GM18858 (cell line): ENCODE results near the gene NTNG1.

Source experiments
- ATAC-seq: cut with Tn5 transposase; IDR thresholded peaks from one replicate; pipeline ENCODE4 v1.9.1; 2021; ENCODE audit not compliant: unreplicated experiment

The NTNG1 gene

DNA sequence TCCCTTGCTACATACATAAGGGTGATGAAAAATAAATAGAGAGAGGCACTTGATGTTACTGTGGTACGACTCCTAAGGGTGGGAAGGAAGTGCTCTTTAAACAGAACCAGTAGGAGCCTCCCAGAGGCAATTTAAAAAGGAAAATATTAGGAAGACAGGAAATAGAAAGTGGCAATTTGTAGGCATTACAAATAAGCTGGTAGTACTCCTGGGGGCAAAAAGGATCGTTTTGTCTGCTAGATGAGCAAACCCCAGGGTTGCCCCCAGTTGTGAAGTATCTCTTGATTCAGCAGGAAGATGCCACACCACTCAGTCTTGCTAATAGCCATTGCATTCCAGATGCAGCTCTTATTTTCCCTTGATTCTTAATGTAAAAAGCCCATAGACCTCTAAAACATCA lies 303.0 kb downstream of the NTNG1 start:
- no peak for ATAC-seq

DNA sequence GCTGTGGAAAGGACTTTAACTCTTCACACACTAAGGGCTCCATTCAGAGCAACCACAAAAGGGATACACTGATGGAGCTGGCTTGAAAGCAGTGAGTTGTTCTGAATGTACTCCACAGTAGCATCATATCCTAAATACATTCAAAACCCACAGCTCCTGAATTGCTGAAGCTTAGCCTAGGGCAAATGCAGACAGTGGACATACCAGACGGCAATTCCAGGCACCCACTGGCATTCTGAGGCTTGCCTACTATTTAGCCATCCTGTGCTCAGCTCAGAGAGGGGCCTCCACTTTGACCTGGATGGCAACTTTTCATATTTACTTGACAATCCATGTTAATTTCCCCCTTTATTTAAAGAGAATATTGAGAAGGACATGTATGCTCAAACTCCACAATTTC lies 303.5 kb downstream of the NTNG1 start:
- ATAC-seq = no peak

DNA sequence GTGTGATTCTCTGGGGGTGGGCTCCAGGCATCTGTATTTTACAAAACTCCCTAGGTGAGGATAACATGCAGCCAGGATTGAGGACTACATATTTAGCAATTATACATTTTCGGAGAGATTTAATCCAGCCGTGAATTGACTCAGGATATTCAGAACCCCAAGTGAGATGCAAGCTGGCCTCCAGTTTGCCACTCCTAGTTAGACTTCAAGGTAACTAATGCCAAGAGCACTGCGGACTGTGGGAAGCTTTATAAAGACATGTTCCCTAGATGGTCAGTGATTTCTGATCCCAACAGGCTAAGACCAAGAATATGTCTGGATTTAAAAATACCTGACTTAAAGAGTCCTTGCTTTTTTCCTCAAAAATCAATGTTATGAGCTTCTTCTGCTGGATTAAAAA lies 308.5 kb downstream of the NTNG1 start:
- ATAC-seq = no peak

DNA sequence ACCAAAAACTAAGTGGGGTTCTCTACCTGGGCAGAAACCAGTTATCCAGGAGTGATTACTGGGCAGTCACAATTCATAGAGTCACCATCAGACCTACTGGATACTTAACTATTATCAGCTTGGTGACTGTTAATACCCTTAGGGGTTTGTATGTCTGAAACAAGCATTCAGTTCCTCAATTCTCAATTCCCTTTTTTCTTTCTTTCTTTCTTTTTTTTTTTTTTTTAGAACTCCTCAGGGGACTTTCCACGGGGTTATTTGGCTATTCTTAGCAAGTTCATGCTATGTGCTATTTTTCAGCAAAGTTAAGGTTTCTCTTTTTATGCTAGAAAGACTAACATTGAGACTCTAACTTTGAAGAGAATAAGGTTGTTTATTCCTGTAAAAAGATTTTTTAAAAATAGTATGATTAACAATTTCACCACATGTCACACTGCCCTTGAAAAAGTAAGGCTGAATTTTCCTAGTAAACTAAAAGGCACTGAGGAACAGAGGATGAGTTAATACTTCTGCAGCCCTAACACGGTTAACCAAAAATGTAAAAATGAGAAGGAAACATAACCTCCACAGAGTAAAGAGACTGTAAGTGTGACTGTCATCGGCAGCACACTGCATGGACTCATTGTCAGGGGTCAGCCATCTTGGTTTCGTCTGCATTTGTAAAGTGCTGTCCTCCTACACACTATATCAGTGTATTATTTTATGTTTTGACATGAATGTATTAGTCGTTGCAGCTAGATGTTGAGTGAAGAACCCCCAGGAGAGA lies 310.2 kb downstream of the NTNG1 start:
- peak; percentile 80 for ATAC-seq

DNA sequence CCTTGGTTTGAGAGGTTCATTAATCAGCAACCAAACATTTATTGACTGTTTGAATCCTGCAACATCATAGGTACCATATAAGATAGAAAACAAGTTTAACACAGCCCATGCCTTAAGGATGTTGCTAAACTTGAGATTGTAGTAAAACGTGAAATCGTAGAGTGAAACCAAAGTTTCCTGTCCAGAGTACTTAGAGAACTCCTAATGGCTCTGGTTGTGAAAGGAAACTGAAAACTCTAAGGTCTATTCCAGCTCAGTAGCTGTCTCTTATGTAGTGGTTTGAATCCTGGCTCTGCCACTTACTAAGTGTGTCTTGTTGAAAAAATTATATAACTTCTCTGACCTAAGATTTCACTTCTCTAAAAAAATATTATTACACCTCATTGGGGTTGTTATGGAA lies 310.9 kb downstream of the NTNG1 start:
- ATAC-seq = peak; percentile 38

DNA sequence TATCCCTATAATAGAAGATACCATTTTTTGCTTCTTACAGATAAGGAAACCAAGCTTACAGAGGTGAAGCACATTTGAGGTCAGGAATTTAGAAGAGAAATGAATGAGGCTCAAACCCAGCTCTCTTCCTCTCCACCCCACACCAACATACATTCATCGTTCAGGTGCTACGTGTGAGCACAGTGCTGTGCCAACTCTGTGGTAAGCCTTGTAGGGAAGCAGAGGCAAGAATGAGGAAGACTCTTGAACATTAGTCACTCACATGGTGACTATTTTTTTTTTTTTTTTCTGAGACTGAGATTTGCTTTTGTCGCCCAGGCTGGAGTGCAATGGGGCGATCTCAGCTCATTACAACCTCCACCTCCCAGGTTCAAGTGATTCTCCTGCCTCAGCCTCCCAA lies 314.0 kb downstream of the NTNG1 start:
- no peak for ATAC-seq

DNA sequence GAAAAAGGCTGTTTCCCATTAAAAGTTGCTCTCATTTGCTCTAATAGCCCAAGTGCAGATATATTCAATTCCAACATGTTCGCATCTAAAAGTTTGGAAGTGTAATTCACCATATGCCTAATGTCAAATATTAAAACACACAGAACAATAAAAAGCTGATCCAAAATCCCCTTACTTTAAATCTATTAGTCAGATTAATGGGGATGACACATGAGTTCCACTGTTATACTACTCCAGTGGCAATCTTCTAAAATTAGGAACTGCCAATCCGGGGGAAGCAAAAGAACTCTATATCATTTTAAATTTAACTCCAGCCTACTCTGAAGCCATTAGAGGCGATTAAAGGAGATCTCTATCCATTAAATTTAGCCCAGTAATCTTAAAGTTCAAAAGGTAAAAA lies 317.1 kb downstream of the NTNG1 start:
- no peak for ATAC-seq

DNA sequence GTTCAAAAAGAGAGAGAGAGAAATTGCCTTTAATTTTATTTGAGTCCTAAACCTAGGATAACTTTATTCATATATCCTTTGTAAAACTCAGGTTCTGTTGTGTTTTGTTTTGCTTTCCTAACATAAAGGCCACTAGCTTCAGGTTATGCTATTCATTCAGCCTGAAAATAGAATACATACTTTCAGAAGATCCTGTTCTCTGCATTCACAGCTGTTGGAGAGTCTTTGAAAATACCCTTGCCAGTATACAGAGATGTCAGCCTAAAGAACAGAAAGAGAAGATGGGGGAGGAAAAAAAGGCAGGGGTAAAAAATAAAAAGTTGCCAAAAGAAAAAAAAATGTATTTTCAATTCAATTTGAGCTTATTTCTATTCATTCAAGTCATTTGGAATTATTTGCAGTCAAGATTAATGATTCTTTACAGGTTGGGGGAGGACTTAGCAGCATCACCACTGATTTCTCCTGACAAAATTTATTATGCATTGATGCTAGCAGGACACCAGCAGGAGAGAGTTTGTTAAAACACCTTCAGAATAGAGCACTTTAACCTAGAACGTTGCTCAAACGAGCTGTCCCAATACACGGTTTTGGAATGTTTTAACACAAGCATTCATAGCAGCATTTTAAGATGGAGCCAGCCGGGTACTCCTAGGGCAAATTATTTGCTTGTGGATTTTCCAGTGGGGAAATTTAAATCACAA lies 318.5 kb downstream of the NTNG1 start:
- peak; percentile 70 for ATAC-seq

DNA sequence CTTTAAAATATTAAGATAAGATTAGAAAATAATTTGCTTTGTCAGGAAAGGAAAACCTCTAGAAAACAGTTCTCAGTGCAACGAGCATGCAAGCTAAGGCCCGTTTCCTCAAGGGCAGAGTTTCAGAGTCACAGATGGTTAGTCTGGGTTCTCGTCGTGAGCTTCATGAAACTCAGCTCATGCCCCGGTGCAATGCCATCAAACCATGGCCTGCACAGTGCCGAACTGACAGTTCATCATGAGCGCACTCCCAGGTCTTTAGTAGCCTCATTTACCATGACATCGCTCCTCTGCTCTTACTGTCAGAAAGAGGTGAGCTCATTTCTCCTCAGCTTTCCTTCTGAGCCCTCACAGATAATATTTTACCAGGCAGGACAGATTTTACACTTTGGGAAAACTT lies 319.2 kb downstream of the NTNG1 start:
- peak; percentile 64 for ATAC-seq

DNA sequence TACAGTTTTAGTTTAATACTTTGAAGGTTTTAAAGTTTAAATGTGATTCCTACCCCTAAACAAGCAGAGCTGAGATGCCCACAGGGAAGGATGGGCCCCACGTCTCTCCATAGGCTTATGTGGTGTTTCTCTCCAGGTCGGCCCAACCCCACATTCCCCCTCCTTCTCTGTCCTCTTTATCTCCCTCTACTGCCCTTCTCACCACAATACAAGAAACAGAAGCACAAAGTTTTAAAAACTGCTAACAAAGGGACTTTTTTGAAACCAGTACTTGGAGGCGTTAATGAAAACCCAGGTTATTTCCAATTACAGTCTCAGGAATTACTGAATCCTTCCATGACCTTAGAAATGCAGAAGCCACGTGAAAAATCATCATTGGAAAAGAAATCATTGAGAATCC lies 324.0 kb downstream of the NTNG1 start:
- no peak for ATAC-seq

DNA sequence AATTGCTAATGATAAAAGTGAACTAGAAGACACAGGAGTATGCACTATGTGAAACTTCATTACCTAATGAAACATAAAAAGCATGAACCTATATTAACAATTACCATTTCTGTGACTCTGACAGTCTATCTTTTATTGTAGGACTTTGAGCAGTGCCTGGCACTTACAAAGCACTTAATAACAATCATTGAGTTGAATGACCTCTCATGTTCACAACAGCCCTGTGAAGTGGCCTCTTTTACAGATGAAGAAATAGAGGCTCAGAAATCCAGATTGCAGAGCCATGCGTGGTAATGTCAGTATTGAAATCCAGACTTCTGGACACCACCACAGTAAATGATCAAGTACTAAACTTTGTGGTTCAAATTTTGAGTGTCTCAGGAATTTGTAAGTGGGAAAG lies 326.4 kb downstream of the NTNG1 start:
- ATAC-seq = no peak

DNA sequence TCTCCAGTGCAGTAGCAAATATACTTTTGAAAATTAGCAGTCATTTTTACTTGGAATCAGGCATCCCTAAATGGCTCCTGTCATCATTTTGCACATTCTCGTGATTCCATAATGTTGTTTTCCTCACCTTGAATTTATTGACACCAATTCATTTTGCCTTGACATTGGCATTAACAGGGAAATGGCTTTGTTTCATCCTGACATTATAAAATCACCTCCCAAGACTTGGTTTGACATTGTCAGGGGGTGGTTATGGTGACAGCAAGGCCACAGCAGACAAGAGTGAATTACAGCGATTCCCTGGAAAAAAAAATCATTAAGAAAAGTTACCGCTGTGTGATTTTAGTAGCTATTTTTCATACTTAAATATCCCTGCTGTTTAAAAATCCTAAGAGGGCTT lies 327.0 kb downstream of the NTNG1 start:
- ATAC-seq = no peak

DNA sequence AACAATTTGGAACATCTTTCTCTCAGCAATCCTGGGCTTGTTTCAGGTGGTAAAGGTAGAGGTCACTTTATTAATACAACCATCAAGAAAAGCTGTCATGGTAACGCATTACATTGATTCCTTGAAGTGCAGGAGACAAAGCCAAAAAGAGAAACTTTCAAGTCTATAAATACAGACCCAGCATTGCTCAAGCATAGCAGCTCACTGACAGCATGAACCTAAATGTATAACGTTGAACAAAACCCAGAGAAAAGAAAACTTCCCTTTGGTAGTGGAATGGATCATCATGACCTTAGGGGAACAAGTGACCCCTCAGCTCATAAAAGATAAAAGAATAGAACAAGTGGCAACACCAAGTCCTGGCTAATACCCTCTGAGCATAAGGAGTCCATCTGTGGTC lies 332.2 kb downstream of the NTNG1 start:
- ATAC-seq = peak; percentile 41

DNA sequence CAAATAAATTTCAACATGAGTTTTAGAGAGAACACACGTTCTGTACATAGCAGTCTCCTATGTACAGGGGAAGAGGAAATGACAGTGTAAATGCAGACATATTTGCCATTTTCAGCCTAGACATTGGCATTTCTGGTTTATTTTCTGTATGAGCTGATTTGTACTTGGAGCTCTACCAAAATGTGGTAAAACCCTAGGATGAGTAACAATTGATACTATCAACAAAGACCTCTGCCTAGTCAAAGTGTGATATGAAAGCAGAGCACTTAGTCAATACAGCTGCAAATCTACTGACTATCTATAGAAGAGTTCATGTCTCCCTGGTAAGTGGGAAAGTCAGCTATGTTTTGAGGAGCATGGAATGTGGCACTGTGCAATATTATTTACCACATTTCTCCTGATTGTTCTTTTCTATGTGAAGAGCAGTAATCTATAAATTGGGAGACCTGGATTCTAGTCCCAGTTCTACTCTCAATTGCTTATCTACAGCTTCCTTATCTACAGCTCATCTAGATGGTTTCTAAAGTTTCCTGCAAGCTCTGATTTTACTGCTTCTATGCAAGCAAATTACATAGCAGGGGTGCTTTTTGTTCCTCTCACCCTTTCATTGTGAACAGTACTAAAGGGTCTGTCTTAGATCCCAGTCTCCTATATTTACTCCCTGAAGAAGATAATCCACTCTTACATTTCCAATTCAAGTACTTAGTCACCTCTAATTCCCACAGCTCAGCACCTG lies 334.2 kb downstream of the NTNG1 start:
- peak; percentile 83 for ATAC-seq

DNA sequence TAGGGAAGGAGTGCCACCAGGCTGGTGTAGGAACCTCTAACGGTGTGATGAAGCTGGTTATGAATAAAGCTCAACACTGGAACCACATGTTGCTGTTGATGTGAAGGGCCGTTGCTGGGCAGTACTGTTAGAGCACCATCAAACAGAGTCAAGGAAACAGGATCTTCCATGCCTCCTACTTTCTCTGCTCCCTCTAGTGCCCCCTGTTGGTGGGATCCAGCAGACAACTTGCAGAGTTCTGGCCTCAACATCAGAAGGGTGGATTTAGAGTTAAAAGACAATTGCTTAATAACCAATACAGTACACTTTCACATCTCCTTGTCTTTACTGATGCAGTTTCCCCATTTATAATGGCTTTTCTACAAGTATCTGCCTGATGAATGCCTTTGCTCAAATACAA lies 336.4 kb downstream of the NTNG1 start:
- ATAC-seq = no peak

DNA sequence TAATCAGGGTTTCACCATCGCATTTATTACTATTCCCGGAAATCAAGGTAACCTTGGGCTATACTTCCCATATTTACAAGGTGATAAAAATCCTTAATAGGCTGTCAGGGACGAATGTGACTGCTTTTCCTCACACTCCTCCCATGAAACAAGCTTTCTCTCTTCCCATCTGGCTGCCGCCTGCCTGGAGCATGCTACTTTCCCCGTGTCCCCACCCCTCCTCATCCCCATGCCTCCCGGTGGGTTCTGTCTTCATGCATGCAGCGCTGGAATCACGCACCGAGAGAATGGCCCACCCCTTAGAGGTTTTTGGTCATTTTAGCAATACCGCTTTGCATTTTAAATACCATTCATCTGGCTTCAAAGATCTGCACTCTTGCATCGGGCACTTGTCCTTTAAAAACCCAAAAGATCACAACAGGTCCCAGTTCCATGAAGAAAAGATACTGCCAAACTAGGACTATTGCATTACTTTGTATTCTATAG lies 339.1 kb downstream of the NTNG1 start:
- no peak for ATAC-seq

DNA sequence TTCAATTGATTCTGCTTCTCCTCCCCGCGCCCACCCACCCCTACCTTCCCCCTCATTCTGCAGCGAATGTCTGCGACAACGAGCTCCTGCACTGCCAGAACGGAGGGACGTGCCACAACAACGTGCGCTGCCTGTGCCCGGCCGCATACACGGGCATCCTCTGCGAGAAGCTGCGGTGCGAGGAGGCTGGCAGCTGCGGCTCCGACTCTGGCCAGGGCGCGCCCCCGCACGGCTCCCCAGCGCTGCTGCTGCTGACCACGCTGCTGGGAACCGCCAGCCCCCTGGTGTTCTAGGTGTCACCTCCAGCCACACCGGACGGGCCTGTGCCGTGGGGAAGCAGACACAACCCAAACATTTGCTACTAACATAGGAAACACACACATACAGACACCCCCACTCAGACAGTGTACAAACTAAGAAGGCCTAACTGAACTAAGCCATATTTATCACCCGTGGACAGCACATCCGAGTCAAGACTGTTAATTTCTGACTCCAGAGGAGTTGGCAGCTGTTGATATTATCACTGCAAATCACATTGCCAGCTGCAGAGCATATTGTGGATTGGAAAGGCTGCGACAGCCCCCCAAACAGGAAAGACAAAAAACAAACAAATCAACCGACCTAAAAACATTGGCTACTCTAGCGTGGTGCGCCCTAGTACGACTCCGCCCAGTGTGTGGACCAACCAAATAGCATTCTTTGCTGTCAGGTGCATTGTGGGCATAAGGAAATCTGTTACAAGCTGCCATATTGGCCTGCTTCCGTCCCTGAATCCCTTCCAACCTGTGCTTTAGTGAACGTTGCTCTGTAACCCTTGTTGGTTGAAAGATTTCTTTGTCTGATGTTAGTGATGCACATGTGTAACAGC lies 339.9 kb downstream of the NTNG1 start:
- no peak for ATAC-seq

DNA sequence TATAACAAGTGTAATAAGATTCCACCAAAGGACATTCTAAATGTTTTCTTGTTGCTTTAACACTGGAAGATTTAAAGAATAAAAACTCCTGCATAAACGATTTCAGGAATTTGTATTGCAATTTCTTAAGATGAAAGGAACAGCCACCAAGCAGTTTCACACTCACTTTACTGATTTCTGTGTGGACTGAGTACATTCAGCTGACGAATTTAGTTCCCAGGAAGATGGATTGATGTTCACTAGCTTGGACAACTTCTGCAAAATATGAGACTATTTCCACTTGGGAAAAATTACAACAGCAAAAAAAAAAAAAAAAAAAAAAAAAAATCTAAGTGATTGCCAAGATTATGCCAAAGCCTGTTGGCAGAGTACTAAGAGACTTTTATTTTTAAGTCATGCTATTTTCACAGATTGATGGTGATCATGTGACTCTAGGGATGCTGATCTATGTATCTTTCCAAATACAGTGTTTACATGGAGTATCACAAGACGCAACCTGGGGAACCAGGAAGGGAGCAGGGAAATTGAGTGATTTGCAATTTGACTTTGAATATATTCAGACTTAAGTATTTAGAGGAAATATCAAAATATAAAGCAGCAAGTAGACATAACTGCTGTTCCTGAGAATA lies 341.0 kb downstream of the NTNG1 start:
- no peak for ATAC-seq

DNA sequence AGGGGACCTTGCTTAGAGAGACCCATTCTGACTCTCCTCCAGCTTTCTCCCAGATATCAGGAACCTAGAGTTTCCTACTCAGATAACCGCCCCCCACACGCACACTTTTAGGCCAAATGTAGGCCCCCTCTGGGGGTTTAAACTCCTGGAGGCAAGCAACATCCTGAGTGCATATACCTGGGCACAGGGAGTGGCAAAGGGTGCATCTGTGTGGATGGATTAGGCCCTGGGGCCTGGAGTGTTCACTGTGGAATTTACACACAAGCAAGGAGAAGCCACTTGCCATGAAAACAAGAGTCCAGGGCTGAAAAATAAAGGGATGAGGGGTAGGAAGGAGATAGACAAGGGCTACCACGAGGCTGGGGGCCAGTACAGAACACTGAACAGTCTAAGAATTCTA lies 343.1 kb downstream of the NTNG1 start:
- ATAC-seq = no peak

DNA sequence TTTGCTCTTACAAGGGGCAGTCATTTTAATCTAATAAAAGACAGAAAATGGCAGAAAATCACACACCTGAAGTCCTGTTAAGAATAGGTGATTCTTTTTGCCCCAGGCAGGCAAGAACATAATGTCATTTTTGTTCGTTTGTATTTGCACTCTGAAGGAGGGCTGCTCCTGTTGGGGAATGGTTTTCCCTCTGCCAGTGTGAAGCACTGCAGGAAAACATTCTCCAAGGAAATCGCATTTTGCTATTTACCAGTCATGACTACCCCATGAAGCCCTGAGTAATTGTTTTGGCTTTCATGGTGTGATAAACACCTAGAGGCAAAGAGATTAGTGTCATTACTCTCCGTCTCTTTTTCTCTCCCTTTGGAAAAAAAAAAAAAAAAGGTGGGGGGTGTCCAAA lies 345.5 kb downstream of the NTNG1 start:
- ATAC-seq = no peak
